NCI-H2171 (cell line): ENCODE data around the gene CCDC136.

Experiments used
- DNase-seq: peaks from one replicate; lab custom pipeline; 2025; lab: John Stamatoyannopoulos, UW

Gene CCDC136

GRCh38 chr7:128863433-128863989 is 71.7 kb downstream of the CCDC136 start:
- peak; percentile 51 for DNase-seq

- DNase-seq: no peak
Observed at GRCh38 chr7:128865303-128865702, 73.5 kb downstream of the CCDC136 start.

- DNase-seq: no peak
Observed at GRCh38 chr7:128865996-128866877, 74.5 kb downstream of the CCDC136 start.

- DNase-seq: no peak
Observed at GRCh38 chr7:128867241-128867640, 75.5 kb downstream of the CCDC136 start.

- DNase-seq: peak; percentile 76
Observed at GRCh38 chr7:128867842-128868623, 76.3 kb downstream of the CCDC136 start.

GRCh38 chr7:128868624-128869137 is 76.9 kb downstream of the CCDC136 start:
- DNase-seq: no peak

- DNase-seq: peak; percentile 47
Observed at GRCh38 chr7:128869138-128869943, 77.6 kb downstream of the CCDC136 start.

- DNase-seq: no peak
Observed at GRCh38 chr7:128869944-128870285, 78.1 kb downstream of the CCDC136 start.

- DNase-seq: no peak
Observed at GRCh38 chr7:128871050-128871449, 79.3 kb downstream of the CCDC136 start.
